ENCODE results near the gene DCDC2. TPM values are rescaled to one million over a fixed set of nuclear protein-coding genes. Genes with fewer than 3 reads are reported as not detected.
"Not testable (repeated sequence)": the region's sequence is repeated elsewhere in the genome, so short reads cannot be mapped to it uniquely, and the experiment has no call there.

The DCDC2 gene
- total RNA-seq, 4 donors from 2014 or later, result 0.29 to 0.64 (median 0.42) TPM

- Histone ChIP-seq H3K9me3 (no peaks in the 10 kb centered on the region), H3K27me3 (no peaks in the 10 kb centered on the region), H3K27ac (no peak overlapping the region), H3K4me3 (no peak overlapping the region), H3K4me1 (no peaks in the 10 kb centered on the region), H3K36me3 (no peaks in the 10 kb centered on the region)
- ATAC-seq (no peak), DNase-seq (no peak)
- TF ChIP-seq CTCF (IDR thresholded peaks at IDR 0.05 in 4 of 5, conservative IDR thresholded peaks at IDR 0.05 in 1 of 5) (no peak), POLR2A (IDR thresholded peaks at IDR 0.05) (no peak)
- in situ Hi-C loops (cut with MboI; ENCODE audit: low sequenced_read_pairs in 4 of 4), result no loop called here
- intact Hi-C loops (cut with DNase I; ENCODE audit: low total_unique reads), result no loop called here
These were observed 107.9 kb downstream of the DCDC2 start for GRCh38 chr6:24249926-24250325.

GRCh38 chr6:24245275-24245674, 112.6 kb downstream of the DCDC2 start:
- no peaks in the 10 kb centered on the region for H3K9me3 ChIP-seq
- in situ Hi-C loops (cut with MboI; ENCODE audit: low sequenced_read_pairs in 4 of 4) (no loop called here), intact Hi-C loops (cut with DNase I; ENCODE audit: low total_unique reads) (no loop called here)
- no peaks in the 10 kb centered on the region for H3K27me3 ChIP-seq
- no peak overlapping the region for H3K27ac ChIP-seq
- no peak overlapping the region for H3K4me3 ChIP-seq
- TF ChIP-seq POLR2A (IDR thresholded peaks at IDR 0.05), result no peak
- TF ChIP-seq CTCF (IDR thresholded peaks at IDR 0.05 in 4 of 5, conservative IDR thresholded peaks at IDR 0.05 in 1 of 5), result no peak
- H3K4me1 ChIP-seq, result no peaks in the 10 kb centered on the region
- ATAC-seq (no peak), DNase-seq (no peak)
- no peaks in the 10 kb centered on the region for H3K36me3 ChIP-seq

GRCh38 chr6:24242924-24243323, 114.9 kb downstream of the DCDC2 start:
- TF ChIP-seq CTCF (IDR thresholded peaks at IDR 0.05 in 4 of 5, conservative IDR thresholded peaks at IDR 0.05 in 1 of 5), result no peak
- no peak for TF ChIP-seq POLR2A (IDR thresholded peaks at IDR 0.05)
- ATAC-seq (no peak), DNase-seq (no peak)
- intact Hi-C loops (cut with DNase I; ENCODE audit: low total_unique reads) (no loop called here), in situ Hi-C loops (cut with MboI; ENCODE audit: low sequenced_read_pairs in 4 of 4) (no loop called here)
- H3K4me1 ChIP-seq, result no peaks in the 10 kb centered on the region
- no peaks in the 10 kb centered on the region for H3K36me3 ChIP-seq
- no peaks in the 10 kb centered on the region for H3K9me3 ChIP-seq
- H3K4me3 ChIP-seq, result no peak overlapping the region
- H3K27ac ChIP-seq, result no peak overlapping the region
- H3K27me3 ChIP-seq, result no peaks in the 10 kb centered on the region

GRCh38 chr6:24241779-24242178, 116.1 kb downstream of the DCDC2 start:
- H3K4me1 ChIP-seq; H3K4me3 ChIP-seq; intact Hi-C loops (cut with DNase I; ENCODE audit: low total_unique reads); H3K27me3 ChIP-seq; ATAC-seq; H3K36me3 ChIP-seq; H3K9me3 ChIP-seq; in situ Hi-C loops (cut with MboI; ENCODE audit: low sequenced_read_pairs in 4 of 4); H3K27ac ChIP-seq; DNase-seq: not testable (repeated sequence)

- intact Hi-C loops (cut with DNase I; ENCODE audit: low total_unique reads), result no loop called here
These were observed 116.9 kb downstream of the DCDC2 start for GRCh38 chr6:24240943-24241342.

More at GRCh38 chr6:24240943-24241342, 116.9 kb downstream of the DCDC2 start:
- ATAC-seq, result no peak
- H3K4me3 ChIP-seq, result no peak overlapping the region
- no peaks in the 10 kb centered on the region for H3K9me3 ChIP-seq
- TF ChIP-seq POLR2A (IDR thresholded peaks at IDR 0.05) (no peak), CTCF (IDR thresholded peaks at IDR 0.05 in 4 of 5, conservative IDR thresholded peaks at IDR 0.05 in 1 of 5) (no peak)
- H3K36me3 ChIP-seq, result no peaks in the 10 kb centered on the region
- no peak for DNase-seq
- in situ Hi-C loops (cut with MboI; ENCODE audit: low sequenced_read_pairs in 4 of 4), result no loop called here
- no peak overlapping the region for H3K27ac ChIP-seq
- no peaks in the 10 kb centered on the region for H3K27me3 ChIP-seq
- H3K4me1 ChIP-seq, result no peaks in the 10 kb centered on the region

Measured in gastrocnemius medialis (tissue), 4 donors.